Measurements from ENCODE around the gene NRXN3.

- TF ChIP-seq GATA2 (IDR thresholded peaks at IDR 0.05; ENCODE audit: low read depth, low read length) (no peak), GATA3 (IDR thresholded peaks at IDR 0.05; ENCODE audit: low read depth, low read length) (no peak)
Observed at GRCh38 chr14:78251308-78251707, 81.1 kb downstream of the NRXN3 start.

Measured in SH-SY5Y (cell line).